RWPE2 (cell line): ENCODE measurements around the gene S1PR4.

Experiments used
- ATAC-seq: fragments of 200-7000 bp; cut with Tn5 transposase; 3 replicates; pipeline ENCODE4 v1.9.1; 2021; ENCODE audit warnings: low read depth
- DNase-seq: peaks from one replicate; pipeline ENCODE4 v3.0.0-alpha.2; 2020; ENCODE audit warnings: low spot score
- H3K27ac ChIP-seq: fragments of 450-650 bp; 2 replicates; pipeline ENCODE4 v1.5.1; 2017; ENCODE audit warnings: mild to moderate bottlenecking; ENCODE audit not compliant: poor library complexity, severe bottlenecking
- H3K27me3 ChIP-seq: fragments of 250-450 bp; sonication (Bioruptor Pico); 2 replicates; pipeline ENCODE4 v1.5.1; 2021; ENCODE audit warnings: mild to moderate bottlenecking, moderate library complexity; ENCODE audit not compliant: insufficient read depth, poor library complexity, severe bottlenecking
- H3K36me3 ChIP-seq: fragments of 250-450 bp; sonication (Bioruptor Pico); 2 replicates; pipeline ENCODE4 v1.5.1; 2020; ENCODE audit warnings: low read depth, mild to moderate bottlenecking, moderate library complexity
- H3K4me1 ChIP-seq: fragments of 250-450 bp; sonication (Bioruptor Pico); 2 replicates; pipeline ENCODE4 v1.5.1; 2021; ENCODE audit warnings: mild to moderate bottlenecking, moderate library complexity; ENCODE audit not compliant: insufficient read depth, poor library complexity, severe bottlenecking
- H3K4me3 ChIP-seq: fragments of 250-450 bp; sonication (Bioruptor Pico); 2 replicates; pipeline ENCODE4 v1.5.1; 2021; ENCODE audit warnings: mild to moderate bottlenecking, moderate library complexity; ENCODE audit not compliant: severe bottlenecking
- H3K9me3 ChIP-seq: fragments of 250-450 bp; sonication (Bioruptor Pico); 2 replicates; pipeline ENCODE4 v1.5.1; 2021; ENCODE audit warnings: mild to moderate bottlenecking, moderate library complexity; ENCODE audit not compliant: severe bottlenecking
- TF ChIP-seq, protein P1 (sequence below): fragments of 450-650 bp; IDR thresholded peaks from one replicate; pipeline ENCODE4 v1.5.1; 2017; ENCODE audit warnings: mild to moderate bottlenecking, moderate library complexity; ENCODE audit not compliant: poor library complexity, severe bottlenecking

S1PR4 gene

DNA sequence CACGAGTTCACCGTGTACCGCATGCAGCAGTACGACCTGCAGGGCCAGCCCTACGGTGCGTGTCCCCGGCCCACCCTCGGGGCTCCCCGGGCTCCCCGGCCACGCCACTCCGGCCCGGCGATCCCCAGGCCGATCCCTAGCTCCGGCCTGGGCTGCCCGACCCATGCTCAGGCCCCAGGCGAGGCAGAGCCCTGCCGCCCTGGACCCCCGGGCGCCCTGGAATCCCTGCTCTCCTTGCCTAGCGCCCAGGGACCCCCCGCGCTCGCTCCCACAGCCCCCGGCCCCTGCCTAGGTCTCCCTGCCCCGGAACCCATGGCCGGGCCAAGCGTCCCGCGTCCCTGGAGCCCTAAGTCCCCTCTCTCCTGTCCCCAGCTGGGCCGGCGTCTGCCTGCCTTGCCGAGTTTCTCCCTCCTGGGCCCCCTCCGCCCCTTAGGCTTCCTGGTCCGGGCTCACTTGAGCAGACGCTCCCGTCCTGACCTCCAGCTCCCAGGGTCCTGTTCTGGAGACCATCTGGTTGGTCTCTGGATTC is 7.7 kb downstream of the S1PR4 start:
- DNase-seq: no peak
- Histone ChIP-seq H3K4me1 (peaks cover 4% of the 10 kb centered on the region), H3K27me3 (no peaks in the 10 kb centered on the region), H3K36me3 (peaks cover 20% of the 10 kb centered on the region), H3K4me3 (peak overlapping the region; percentile 80), H3K9me3 (no peaks in the 10 kb centered on the region), H3K27ac (peak overlapping the region; percentile 61)
- TF ChIP-seq, protein P1, sequence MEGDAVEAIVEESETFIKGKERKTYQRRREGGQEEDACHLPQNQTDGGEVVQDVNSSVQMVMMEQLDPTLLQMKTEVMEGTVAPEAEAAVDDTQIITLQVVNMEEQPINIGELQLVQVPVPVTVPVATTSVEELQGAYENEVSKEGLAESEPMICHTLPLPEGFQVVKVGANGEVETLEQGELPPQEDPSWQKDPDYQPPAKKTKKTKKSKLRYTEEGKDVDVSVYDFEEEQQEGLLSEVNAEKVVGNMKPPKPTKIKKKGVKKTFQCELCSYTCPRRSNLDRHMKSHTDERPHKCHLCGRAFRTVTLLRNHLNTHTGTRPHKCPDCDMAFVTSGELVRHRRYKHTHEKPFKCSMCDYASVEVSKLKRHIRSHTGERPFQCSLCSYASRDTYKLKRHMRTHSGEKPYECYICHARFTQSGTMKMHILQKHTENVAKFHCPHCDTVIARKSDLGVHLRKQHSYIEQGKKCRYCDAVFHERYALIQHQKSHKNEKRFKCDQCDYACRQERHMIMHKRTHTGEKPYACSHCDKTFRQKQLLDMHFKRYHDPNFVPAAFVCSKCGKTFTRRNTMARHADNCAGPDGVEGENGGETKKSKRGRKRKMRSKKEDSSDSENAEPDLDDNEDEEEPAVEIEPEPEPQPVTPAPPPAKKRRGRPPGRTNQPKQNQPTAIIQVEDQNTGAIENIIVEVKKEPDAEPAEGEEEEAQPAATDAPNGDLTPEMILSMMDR: no peak
- peak; percentile 34 for ATAC-seq

DNA sequence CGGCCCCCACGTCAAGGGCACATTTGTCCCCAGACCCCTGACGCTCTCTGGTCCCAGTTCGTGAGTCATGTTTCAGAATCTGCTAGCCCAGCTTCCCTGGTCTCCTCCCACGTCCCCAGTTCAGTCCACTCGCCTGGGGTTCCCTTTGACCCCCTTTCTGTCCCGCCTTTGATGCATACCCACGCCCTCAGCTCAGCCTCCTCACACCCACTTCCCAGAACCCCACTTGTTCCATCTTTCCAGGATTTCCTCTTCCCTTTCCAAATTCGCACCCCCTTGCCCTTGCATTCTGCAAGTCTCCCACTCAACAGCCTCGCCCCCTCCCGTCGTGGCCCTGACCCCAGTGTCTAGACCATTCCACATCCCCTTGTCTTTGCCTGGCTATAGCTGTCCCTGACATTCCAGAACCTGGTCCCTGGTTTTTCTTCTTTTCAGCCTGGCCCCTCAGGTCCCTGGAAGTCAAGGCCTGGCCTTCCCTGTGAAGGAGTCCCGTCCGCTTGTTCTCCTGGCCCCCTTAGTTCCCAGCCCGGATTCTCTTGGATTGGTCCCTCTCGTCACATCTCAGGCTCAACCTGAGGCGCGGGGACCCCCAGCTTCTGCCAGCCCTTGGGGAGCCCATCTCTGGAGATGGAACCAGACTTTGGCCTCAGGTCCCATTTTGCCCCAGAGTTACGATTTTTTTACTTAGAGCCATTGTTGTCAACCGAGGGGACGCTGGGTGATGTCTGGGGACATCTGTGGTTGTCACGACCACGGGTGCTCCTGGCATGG is 8.5 kb downstream of the S1PR4 start:
- H3K27ac ChIP-seq: peak overlapping the region; percentile 61
- H3K4me1 ChIP-seq: peaks cover 4% of the 10 kb centered on the region
- ATAC-seq (no peak), DNase-seq (no peak)
- TF ChIP-seq, protein P1: no peak
- H3K4me3 ChIP-seq: peak overlapping the region; percentile 80
- no peaks in the 10 kb centered on the region for H3K27me3 ChIP-seq
- H3K36me3 ChIP-seq: peaks cover 25% of the 10 kb centered on the region
- H3K9me3 ChIP-seq: no peaks in the 10 kb centered on the region

DNA sequence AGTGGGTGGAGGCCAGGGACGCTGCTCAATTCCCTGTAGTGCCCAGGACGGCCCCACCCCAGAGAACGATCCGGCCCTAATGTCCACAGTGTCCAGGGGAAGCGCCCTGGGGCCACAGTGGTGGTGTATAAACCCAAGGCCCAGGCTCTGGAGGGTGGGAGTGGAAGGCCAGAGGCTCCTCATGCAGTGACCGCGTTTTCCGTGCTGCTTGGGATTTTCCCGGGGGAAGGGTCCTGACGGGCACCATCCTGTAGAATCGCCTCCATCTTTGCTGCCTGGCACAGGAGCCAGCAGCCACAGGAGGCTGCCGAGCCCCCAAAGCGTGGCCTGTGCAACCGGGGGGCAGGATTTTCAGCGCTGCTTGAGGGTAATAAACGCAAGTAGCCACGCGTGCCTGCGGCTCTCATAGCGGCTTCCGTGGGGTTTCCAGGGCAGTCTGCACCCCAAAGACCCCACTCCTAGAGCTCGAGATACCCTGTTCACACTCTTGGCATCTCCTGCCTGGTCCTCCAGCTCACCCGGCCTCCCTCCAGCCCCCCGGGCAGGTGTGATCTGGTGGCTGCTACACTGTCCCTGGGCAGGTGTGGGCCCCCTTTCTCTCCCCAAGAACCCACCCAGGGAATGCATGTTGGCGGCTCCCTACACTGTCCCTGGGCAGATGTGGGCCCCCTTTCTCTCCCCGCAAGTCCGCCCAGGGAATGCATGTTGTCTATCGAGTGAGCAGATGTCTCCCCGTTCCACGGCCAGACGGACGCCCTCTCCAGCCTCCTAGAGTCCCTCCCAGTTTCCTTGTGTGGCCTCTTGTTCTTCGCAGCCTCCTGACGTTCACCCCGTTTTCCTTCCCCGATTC is 9.3 kb downstream of the S1PR4 start:
- no peaks in the 10 kb centered on the region for H3K27me3 ChIP-seq
- H3K4me1 ChIP-seq: peaks cover 4% of the 10 kb centered on the region

DNA sequence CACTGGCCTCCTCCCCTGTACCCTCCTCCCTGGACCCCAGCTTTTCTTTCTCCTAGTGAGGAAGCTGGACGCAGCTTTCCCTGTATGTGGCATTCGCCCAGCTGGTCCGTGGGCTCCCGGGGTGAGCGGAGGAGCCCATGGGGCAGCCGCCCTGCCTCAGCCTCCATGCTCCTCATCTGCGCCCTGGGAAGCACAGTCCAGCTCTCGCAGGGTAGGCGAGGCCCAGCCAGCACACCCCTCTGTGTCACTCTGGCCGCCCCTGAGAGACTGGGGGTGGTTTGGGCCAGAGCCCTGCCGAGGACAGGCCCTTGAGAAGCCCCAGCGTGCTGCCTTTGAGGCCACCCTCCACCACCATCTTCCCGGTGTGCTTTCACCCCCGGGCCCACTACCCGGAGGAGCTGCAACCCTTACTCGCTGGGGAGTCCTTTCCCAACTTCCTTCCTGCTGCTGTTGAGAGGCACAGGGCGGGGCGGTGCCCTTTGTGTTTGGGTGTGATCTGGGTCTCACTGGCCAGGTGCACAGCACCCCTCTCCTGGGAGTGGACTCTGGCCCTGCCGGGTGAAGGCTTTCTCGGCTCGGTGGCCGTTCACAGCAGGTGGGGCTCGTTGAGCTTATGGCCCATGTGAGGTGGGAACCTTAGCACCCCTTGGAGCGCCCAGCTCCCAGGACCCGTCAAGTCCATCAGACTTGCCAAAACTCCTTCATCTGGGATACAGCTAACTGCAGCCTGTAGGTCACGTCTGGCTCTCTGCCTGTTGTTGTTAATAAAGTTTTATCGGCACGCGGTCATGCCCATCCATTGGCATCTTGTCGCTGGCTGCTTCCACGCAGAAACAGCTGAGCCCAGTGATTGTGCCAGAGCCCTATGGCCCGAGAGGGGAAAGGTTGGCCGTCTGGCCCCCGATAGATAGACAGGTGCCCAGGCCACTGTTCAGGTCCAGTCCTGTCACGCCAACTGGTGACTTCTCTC is 10.3 kb downstream of the S1PR4 start:
- Histone ChIP-seq H3K9me3 (no peaks in the 10 kb centered on the region), H3K4me3 (no peak overlapping the region), H3K27ac (no peak overlapping the region), H3K36me3 (peaks cover 32% of the 10 kb centered on the region), H3K4me1 (peaks cover 4% of the 10 kb centered on the region), H3K27me3 (no peaks in the 10 kb centered on the region)
- no peak for DNase-seq
- ATAC-seq: no peak
- TF ChIP-seq, protein P1: no peak

More for the DNA sequence above, 9.3 kb downstream of the S1PR4 start:
- TF ChIP-seq, protein P1: no peak
- no peak overlapping the region for H3K27ac ChIP-seq
- DNase-seq (no peak), ATAC-seq (no peak)
- H3K9me3 ChIP-seq: no peaks in the 10 kb centered on the region
- H3K36me3 ChIP-seq: peaks cover 25% of the 10 kb centered on the region
- H3K4me3 ChIP-seq: no peak overlapping the region
